HG03460 (cell line): ENCODE data around the gene ASCL2.

Experiments
- ATAC-seq: cut with Tn5 transposase; IDR thresholded peaks from one replicate; pipeline ENCODE4 v1.9.1; 2021; ENCODE audit not compliant: unreplicated experiment

Gene ASCL2

DNA sequence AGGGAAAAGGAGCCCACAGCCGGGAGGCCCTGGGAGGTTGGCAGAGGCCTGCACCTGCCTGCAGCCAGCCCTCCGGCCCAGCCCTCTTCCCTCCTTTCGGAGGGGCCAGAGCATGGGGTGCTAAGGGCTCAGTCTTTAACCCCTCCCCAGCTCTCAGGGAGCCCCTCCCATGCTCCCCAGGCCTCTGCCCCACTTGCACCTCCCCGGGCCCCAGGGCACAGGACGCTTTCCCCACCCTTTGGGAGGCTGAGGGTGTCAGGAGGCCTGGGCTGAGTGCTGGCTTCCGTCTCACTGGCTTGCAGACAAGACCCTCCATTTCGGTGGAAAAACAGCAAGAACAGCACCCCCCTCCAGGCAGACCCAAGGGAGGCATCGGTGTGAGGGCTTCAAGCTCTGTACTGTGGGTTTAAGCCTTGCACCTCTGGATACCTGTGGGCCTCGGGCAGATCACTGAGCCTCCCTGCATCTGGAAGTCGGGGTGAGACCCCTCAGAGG lies 7.3 kb downstream of the ASCL2 start:
- no peak for ATAC-seq

GRCh38 chr11:2262301-2263070 lies 7.9 kb downstream of the ASCL2 start:
- no peak for ATAC-seq

DNA sequence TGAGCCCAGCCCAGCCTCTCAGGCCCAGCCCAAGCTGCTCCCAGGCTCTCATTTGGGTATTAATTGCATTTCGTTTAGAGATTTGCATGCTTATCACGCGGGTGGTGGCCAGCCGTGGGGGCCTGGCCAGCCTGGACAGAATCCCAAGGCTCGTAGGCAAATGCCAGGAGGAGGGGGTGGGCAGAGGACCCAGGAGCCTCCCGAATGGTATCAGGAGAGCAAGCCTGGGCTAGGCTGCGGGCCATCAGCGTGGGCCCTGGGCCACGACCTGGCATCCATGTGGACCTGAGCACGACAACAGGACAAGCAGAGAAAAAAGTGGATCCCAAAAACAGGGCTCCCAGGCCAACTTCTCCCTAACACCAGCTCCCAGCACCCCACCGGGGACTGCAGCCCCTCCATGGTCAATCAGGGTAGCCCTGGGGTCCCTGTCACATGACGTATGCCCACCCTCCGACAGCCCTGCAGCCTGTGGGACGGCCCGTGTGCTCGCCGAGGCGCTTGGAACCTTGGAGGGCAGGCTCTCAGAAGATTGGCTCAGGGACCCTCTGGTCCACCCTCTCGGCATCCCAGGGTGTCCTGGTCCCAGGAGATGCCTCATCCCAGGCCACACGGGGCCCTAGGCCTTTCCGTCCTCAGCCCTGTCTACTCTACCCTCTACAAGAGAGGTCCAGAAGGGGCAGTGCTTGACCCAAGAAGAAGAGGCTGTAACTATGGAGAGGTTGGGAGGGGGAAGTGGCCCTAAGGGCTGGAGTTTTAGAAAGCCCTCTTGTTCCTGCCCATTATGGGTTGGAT lies 8.8 kb downstream of the ASCL2 start:
- no peak for ATAC-seq

- no peak for ATAC-seq
Observed at GRCh38 chr11:2260491-2261364, 9.7 kb downstream of the ASCL2 start.

- no peak for ATAC-seq
Observed at GRCh38 chr11:2259897-2260451, 10.4 kb downstream of the ASCL2 start.

DNA sequence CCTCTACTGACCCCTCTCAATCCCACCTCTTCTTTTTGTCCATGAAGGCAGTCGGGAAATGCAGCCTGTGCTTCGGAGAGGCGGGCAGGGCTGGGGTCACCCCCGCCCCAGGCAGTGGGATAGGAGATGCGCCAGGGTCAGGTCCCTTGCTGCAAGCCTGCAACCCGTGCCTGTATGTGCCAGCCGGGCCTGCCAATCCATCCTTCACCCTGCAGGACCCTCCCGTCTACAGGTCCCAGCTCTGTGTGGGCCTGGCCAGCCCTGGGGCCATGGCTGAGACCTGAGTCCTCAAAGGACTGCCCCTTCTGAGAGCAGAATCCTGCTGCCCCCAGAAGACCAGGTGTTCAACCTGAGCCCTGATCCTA lies 10.9 kb downstream of the ASCL2 start:
- ATAC-seq: no peak

DNA sequence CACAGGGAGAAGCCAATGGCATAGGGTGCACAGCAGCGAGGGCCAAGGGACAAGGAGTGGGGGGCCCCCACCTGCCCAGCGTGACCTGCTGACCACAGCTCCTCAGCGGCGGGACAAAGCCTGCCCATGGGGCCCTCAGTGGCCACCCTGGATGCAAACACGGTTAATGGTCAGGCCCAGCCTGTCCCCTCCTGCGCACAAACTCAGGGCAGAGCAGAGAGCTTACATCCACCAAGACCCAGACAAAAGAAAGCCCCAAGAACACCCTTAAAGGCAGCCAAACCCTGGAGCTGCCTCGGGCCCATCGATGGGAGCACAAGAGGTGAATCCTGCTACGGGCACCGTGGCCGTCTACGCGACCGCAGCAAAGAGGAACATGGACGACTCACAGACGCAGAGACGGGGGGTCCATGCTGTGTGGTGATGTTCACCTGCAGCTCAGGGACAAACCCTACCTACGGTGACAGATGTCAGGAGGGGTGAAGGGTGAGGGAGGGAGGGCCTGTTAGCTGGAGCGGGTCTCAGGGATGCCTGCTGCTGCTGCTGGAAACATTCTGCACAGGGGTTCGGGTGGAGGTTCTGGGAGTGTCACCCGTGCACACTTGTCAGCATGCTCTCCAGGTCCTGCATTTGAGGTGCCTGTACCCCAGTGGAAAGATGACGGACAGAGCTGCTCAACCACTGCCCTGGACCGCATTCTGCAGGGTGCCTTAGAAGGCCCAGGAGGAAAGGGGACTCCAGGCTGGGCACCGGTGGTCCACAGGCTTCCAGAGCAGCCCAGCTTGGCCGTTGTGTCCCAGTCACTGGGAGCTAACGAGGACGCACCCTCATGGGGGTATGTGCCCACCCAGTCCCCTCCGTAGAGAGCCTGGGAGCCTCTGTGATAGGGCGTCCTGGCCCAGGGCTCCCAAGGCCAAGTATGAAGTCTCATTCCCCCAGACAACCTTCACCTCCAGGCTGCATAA lies 11.6 kb downstream of the ASCL2 start:
- ATAC-seq: no peak

DNA sequence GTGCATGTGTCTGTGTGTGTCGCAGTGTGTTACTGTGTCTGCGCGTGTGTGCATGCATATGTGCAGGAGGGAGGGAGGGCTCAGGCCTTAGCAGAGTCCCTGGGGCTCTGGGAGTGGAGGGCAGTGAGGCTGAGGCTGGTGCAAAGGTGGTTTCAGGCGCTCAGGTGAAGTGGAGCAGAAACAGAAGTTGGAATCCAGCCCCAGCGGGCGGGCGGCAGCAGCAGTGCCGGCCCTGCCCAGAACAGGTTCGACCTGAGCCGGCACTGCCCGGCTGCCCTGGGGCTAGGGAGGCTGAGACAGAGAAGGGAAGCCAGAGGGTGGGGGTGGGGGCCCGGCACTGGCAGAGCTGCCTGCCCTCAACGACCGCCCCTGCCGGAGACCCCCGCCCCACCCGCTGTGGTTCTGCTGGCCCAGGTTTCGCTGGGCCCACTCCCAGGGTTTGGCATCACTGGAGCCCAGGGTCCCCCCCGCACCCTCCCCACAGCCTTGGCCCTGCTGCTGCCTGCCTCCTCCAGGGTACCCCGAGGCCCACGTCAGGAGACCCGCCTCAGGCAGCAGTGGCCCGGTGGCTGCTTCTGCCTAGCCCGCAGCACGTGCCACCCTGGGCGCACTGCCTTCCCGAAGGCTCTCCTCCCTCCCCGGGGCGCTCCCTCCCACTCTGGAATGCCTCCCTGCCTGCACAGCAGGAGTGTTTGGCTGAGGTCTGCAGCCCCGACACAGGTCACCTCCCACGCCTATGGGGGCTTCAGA lies 13.3 kb downstream of the ASCL2 start:
- ATAC-seq: no peak

- ATAC-seq: no peak
Observed at GRCh38 chr11:2256293-2256913, 14.0 kb downstream of the ASCL2 start.

DNA sequence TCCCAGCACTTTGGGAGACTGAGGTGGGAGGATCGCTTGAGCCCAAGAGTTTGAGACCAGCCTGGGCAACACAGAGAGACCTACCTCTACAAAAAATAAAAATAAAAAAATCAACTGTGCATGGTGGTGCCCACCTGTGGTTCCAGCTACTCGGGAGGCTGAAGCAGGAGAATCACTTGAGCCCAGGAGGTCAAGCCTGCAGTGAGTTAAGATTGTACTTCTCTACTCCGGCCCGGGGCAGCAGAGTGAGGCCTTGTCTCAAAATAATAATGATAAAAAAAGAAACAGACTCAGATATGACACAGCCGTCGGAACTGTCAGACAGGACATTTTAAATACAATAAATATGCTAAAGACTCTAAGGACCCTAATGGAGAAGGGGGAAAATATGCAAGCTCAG lies 18.4 kb downstream of the ASCL2 start:
- ATAC-seq: no peak

DNA sequence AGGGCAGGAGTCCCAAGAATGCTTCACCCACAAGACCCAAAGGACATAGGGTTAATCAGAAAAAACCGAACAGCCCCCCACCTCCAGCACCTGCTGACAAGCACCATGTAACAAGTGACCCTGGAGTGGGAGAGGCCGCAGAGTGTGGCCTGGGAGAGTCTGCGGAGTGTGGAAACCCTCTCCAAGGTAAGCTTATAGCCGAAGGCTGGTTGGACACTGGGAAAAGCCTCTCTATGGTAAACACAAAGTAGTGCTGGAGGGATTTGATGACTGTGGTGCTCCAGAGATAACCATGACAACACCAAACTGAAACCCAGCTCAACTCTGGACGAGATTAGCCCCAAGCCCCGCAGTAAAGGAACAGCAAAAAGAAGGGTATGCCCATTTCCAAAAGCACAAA lies 19.2 kb downstream of the ASCL2 start:
- no peak for ATAC-seq

- no peak for ATAC-seq
Observed at GRCh38 chr11:2250485-2250884, 19.9 kb downstream of the ASCL2 start.

GRCh38 chr11:2250041-2250440 lies 20.3 kb downstream of the ASCL2 start:
- ATAC-seq: no peak

GRCh38 chr11:2249189-2249916 lies 21.0 kb downstream of the ASCL2 start:
- no peak for ATAC-seq

- no peak for ATAC-seq
Observed at GRCh38 chr11:2248762-2249161, 21.6 kb downstream of the ASCL2 start.

DNA sequence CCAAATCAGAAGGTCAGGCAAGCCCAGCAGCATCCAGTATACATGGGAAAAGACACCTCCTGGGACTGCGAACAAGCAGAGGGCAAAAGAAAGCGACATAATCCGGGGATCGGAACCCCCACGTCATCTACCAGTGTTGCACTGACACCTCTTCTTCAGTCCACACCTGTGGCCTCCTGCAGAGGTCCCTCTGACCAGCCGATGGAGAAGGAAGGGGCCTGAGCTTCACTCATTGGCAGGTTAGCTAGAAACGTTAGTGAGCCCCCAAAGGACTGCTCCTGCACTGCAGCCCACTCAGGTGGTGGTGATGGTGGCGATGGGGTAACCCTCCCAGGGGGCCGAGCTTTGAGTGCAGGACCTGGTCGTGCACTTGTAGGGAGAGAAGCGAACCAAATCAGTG lies 22.1 kb downstream of the ASCL2 start:
- no peak for ATAC-seq

- ATAC-seq: no peak
Observed at GRCh38 chr11:2247496-2247895, 22.9 kb downstream of the ASCL2 start.

GRCh38 chr11:2240834-2241233 lies 29.6 kb downstream of the ASCL2 start:
- ATAC-seq: no peak
